GM21447 (cell line): Measurements from ENCODE around the gene ERCC2.

Source experiments
- ATAC-seq: cut with Tn5 transposase; IDR thresholded peaks from one replicate; pipeline ENCODE4 v1.9.1; 2021; ENCODE audit not compliant: unreplicated experiment

The ERCC2 gene

DNA sequence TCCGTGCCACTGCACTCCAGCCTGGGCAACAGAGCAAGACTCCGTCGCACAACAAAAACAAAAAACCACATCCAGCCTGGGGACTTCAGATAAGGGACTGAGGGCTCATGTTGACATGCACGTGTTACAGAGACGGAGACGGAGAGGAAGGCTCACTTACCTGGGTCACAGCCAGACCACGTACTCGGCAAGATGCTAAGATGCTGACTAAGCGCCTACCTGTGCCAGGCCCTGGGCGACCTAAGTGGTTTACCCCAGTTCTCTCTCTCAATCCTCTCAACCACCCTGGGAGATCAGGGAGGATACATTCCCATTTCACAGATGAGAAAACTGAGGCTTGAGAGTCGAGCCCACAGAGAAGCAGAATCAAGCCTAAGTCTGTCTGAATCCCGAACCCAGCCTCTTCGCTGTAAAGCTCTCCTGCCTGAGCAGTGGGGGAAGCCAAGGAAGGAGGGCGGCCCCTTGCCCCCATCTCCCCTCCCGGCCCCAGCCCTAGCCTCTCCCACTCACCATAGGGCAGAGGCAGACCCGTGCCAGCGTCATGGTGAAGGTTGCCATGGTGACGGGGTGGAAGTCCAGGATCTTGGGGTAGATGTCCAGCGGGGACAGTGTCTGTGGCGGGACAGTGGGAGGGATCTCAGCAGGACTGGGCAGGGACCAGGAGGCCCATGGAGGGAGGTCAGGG lies 13.5 kb downstream of the ERCC2 start:
- ATAC-seq = no peak

GRCh38 chr19:45355910-45356309 lies 14.5 kb downstream of the ERCC2 start:
- ATAC-seq = no peak

- no peak for ATAC-seq
These were observed 15.0 kb downstream of the ERCC2 start for GRCh38 chr19:45355402-45355801.

GRCh38 chr19:45354241-45354842 lies 16.0 kb downstream of the ERCC2 start:
- ATAC-seq = no peak

- no peak for ATAC-seq
These were observed 17.2 kb downstream of the ERCC2 start for GRCh38 chr19:45352914-45353796.

- ATAC-seq = no peak
These were observed 17.9 kb downstream of the ERCC2 start for GRCh38 chr19:45352471-45352870.

DNA sequence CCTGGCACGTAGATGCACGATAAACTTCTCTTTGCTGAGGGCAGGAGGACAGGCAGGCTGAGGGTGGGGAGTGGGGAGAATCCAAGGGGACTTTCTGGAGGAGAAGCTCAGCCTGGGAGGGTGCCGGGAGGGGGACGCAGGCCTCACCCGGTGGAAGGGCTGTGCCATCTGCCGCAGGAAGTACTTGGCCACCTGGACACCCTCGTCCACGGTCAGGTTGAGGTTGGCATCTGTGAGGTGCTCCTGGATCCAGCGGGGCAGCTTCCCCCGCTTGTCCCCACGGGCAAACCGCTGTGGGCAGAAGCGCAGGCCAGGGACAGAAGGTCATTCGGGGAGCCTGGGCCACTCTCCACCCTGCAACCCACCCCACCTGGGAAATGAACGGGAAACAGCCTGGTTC lies 18.3 kb downstream of the ERCC2 start:
- ATAC-seq = no peak

- no peak for ATAC-seq
These were observed 18.9 kb downstream of the ERCC2 start for GRCh38 chr19:45351401-45351952.

- ATAC-seq = no peak
These were observed 19.8 kb downstream of the ERCC2 start for GRCh38 chr19:45350477-45351058.

DNA sequence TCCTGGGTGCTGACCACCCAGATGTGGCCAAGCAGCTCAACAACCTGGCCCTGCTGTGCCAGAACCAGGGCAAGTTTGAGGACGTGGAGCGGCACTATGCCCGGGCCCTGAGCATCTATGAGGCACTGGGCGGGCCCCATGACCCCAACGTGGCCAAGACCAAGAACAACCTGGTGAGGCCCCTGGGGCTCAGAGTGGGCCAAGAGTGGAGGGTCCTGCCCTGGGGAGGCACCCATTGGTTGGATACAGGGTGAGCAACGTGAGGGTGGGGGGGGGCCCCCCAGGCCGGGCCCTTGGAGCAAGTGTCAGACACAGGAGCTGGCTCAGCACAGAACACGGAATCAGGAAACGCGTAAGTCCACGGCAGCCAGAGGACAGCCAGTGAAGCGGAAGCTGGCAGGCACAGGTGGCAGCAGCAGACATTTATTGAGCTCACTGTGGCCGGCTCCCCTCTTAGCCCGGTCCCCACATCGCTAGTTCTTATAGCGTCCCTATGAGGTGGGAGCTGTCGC lies 20.9 kb downstream of the ERCC2 start:
- no peak for ATAC-seq

DNA sequence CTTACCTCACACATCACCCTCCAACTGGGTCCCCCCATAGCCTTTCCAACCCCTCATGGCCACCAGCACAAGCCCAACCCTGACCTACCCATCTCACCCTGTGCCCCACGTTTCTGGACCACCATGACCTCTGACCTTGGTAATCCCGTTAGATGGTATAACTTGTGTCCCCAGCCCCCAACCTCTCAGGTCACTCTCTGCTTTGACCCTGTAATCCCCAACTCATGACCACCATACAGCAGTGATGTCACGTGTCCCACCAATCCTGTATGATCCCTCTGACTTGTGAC lies 21.3 kb downstream of the ERCC2 start:
- no peak for ATAC-seq

GRCh38 chr19:45348367-45349125 lies 21.8 kb downstream of the ERCC2 start:
- no peak for ATAC-seq

GRCh38 chr19:45347570-45348366 lies 22.6 kb downstream of the ERCC2 start:
- no peak for ATAC-seq

- ATAC-seq = no peak
These were observed 23.9 kb downstream of the ERCC2 start for GRCh38 chr19:45346449-45346848.

DNA sequence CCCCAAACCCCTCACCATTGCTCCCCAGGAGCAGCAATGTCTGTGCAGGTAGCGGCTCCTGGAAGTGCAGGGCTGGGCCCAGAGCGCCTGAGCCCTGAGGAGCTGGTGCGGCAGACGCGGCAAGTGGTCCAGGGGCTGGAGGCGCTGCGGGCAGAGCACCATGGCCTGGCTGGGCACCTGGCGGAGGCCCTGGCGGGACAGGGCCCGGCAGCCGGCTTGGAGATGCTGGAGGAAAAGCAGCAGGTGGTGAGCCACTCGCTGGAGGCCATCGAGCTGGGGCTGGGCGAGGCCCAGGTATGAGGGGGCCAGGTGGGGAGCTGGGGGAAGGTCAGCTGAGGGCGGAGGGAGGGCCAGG lies 24.9 kb downstream of the ERCC2 start:
- no peak for ATAC-seq

DNA sequence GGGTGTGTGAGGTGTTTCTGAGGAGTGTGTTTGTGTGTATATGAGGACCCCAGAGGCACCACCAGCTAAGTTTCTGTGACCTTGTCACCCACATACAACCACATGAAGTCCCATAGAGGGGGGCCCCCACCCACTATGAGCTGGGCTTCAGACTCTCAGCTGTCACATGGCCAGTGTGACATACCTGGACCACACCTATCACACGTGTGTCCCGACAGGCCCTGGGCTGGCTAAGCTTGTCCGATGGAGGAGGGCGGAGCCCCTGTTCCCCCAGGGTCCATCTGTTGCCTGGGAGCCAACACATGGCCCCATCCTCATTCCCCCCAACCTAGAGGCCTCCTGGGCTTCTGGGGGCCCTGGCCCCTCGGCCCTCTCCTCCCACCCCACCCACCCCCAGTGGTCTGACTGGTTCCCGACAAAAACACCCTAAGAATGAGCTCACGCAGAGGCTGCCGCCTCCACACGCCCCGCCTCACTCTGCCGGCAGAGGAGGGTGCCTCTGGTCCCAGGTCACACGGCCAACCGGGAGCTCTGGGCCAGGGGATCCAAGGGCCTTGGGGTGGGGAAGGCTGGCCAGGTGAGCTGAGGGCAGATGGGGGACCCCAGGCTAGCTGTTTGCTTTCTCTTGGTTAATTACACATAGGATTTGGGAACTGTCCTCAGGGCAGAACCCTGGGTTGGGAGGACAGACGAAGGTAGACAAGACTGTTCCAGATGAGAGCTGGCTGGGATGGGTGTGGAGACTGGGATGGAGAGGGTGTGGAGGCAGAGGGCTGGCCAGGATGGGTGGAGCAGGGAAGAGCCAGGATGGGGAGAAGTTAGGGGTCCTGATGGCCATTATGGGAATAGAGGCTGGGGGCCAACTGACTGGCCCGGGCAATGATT lies 25.5 kb downstream of the ERCC2 start:
- ATAC-seq = no peak

- ATAC-seq = no peak
These were observed 27.5 kb downstream of the ERCC2 start for GRCh38 chr19:45342911-45343310.

DNA sequence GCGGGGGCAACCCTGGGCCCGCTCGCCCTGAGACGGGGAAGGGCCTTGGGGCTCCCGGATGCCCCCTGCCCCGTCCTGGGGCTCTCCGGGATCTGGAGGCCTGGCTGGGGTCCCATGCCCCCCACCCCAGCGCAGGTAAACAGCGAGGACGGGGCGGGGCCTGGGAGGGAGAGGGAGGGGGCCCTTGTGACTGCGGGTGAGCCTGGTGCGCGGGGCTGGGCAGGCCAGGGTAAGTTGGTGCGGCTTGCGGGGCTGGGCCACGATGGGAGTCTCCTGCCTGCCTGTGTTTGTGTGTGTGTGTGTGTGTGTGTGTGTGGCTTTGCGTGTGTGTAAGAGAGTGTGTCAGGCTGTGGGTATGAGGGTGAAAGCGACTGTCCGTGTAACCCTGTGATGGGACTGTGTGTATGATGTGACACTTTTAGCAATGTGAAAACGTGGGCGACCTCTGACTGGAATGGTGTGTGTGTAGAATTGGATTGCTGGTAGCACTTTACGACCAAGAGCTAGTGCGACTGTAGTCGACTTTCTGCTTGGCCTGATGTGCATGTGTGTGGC lies 29.4 kb downstream of the ERCC2 start:
- no peak for ATAC-seq
